ENCODE measurements around the gene AGO1.
A peak's percentile ranks its signal among the peaks of the same experiment; 100 is the strongest.
"Not testable (repeated sequence)": the region's sequence is repeated elsewhere in the genome, so short reads cannot be mapped to it uniquely, and the experiment has no call there.

Gene AGO1

DNA sequence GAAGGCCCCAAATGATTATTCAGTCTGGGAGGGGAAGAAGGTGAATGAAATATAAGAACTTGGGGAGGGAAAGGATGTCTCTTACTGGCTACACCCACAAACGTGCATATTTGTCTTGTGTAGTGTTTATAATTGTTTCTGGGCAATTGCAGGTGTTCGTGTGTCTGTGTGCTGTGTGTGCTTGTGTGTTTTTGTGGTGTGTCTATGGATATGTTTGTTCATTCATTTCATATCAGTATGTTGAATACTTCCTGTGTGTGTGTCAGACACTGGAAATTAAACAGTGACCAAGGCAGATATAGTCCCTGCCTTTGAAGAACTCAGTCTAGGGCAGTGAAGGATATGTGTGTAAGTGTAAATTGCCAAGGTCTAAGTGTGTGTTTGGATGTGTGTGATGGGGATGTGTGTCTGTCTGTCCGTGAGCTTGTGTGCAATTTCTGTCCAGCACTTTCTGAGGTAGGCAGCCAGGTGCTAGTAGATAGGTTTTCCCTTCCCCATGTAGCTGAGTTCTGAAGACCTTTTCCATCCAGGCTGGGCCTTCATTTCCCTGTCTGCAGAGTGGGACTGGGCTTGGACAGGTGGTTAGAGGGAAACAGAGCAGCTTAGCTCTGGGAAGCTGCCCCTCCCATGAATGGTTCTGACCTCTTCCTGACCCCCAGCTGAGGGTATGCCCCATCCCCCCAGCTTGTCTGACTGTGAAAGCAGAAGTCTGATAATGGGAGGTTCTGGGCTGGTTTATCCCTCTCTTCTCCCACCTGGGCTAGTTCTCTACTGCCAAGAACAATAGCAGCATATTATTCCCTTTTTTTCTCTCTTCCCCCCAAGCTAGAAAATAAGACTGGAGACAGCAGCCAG lies 3.8 kb downstream of the AGO1 start:
- no peak for TF ChIP-seq CTCF (IDR thresholded peaks at IDR 0.05)
- Histone ChIP-seq H3K4me3 (ENCODE audit: low read depth in 1 of 2, low read length in 1 of 2) (no peak overlapping the region), H3K27ac (peak overlapping the region; percentile 73), H3K36me3 (peaks cover 16% of the 10 kb centered on the region), H3K9me3 (no peaks in the 10 kb centered on the region), H3K27me3 (no peaks in the 10 kb centered on the region), H3K4me1 (ENCODE audit: control insufficient read depth in 1 of 2, insufficient read depth in 1 of 2, low read depth in 1 of 2, low read length in 1 of 2) (peaks cover 41 to 43% of the 10 kb centered on the region in 2 experiments)

DNA sequence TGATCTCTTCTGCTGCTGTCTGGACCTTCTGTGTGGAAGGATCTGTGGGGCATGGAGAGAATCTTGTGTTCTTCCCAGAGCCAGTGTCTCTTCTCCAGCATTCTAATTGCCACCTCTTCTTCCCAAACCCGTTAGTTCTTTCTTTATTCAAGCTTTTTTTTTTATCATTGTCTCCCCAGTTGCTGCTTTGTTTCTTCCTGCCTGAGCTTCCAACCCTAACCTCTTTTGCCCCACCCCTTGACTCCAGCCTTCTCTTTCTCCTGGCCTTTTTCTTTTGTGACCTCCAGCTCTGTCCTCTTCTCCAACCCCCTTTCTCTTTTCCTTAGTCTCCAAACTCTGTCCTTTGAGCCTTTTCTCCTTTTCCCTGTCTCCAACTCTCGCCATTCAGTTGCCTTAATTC lies 4.5 kb downstream of the AGO1 start:
- no peak for TF ChIP-seq CTCF (IDR thresholded peaks at IDR 0.05)
- no peaks in the 10 kb centered on the region for H3K27me3 ChIP-seq
- H3K36me3 ChIP-seq, result peaks cover 23% of the 10 kb centered on the region
- H3K4me3 ChIP-seq (ENCODE audit: low read depth in 1 of 2, low read length in 1 of 2), result no peak overlapping the region
- peak overlapping the region; percentile 73 for H3K27ac ChIP-seq
- H3K9me3 ChIP-seq, result no peaks in the 10 kb centered on the region
- H3K4me1 ChIP-seq (ENCODE audit: control insufficient read depth in 1 of 2, insufficient read depth in 1 of 2, low read depth in 1 of 2, low read length in 1 of 2), result peaks cover 40 to 43% of the 10 kb centered on the region in 2 experiments

GRCh38 chr1:35888255-35888654 lies 5.2 kb downstream of the AGO1 start:
- Histone ChIP-seq H3K36me3 (peaks cover 30% of the 10 kb centered on the region), H3K27ac (no peak overlapping the region), H3K9me3 (no peaks in the 10 kb centered on the region), H3K4me1 (ENCODE audit: control insufficient read depth in 1 of 2, insufficient read depth in 1 of 2, low read depth in 1 of 2, low read length in 1 of 2) (peaks cover 36 to 40% of the 10 kb centered on the region in 2 experiments), H3K4me3 (ENCODE audit: low read depth in 1 of 2, low read length in 1 of 2) (no peak overlapping the region), H3K27me3 (no peaks in the 10 kb centered on the region)
- TF ChIP-seq CTCF (IDR thresholded peaks at IDR 0.05), result no peak

DNA sequence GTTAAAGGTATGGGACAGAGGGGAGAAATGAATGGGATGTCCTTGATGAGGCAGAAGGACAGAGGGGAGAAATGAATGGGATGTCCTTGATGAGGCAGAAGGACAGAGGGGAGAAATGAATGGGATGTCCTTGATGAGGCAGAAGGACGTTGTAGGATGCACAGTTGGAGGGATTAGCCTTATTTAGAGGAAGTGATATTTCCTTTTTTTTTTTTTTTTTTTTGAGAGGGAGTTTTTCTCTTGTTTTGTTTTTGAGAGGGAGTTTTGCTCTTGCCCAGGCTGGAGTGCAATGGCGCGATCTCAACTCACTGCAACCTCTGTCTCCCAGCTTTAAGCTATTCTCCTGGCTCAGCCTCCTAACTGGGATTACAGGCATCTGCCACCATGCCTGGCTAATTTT lies 6.0 kb downstream of the AGO1 start:
- H3K36me3 ChIP-seq, result peaks cover 34% of the 10 kb centered on the region
- not testable (repeated sequence) for H3K27me3 ChIP-seq; H3K4me3 ChIP-seq (ENCODE audit: low read depth in 1 of 2, low read length in 1 of 2); H3K9me3 ChIP-seq; H3K27ac ChIP-seq
- H3K4me1 ChIP-seq (ENCODE audit: control insufficient read depth in 1 of 2, insufficient read depth in 1 of 2, low read depth in 1 of 2, low read length in 1 of 2), result peaks cover 36 to 40% of the 10 kb centered on the region in 2 experiments

GRCh38 chr1:35893051-35893879 lies 10.3 kb downstream of the AGO1 start:
- Histone ChIP-seq H3K36me3 (peaks cover 67% of the 10 kb centered on the region), H3K27ac (peak overlapping the region; percentile 93), H3K4me3 (ENCODE audit: low read depth in 1 of 2, low read length in 1 of 2) (no peak overlapping the region), H3K9me3 (no peaks in the 10 kb centered on the region), H3K4me1 (ENCODE audit: control insufficient read depth in 1 of 2, insufficient read depth in 1 of 2, low read depth in 1 of 2, low read length in 1 of 2) (peaks cover 18 to 19% of the 10 kb centered on the region in 2 experiments), H3K27me3 (no peaks in the 10 kb centered on the region)
- TF ChIP-seq CTCF (IDR thresholded peaks at IDR 0.05), result no peak

DNA sequence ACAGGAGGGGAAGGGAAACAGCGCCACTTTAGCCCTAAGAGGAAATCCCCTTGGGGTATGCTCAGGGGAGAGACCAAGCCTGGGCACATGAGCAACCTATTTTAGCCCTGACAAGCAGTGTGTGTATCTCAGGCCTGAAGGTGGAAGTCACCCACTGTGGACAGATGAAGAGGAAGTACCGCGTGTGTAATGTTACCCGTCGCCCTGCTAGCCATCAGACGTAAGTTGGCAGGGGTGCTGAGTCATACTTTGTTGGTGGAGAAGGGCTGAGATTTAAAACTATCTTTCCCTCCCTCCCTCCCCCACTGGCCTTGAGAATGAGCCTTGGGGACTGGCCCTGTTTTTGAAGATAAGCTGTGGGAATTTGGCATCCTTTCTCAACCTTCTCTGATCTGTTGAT lies 11.2 kb downstream of the AGO1 start:
- Histone ChIP-seq H3K9me3 (no peaks in the 10 kb centered on the region), H3K4me1 (ENCODE audit: control insufficient read depth in 1 of 2, insufficient read depth in 1 of 2, low read depth in 1 of 2, low read length in 1 of 2) (peaks cover 18 to 19% of the 10 kb centered on the region in 2 experiments), H3K27me3 (no peaks in the 10 kb centered on the region), H3K36me3 (peaks cover 75% of the 10 kb centered on the region), H3K4me3 (ENCODE audit: low read depth in 1 of 2, low read length in 1 of 2) (no peak overlapping the region), H3K27ac (peak overlapping the region; percentile 93)
- TF ChIP-seq CTCF (IDR thresholded peaks at IDR 0.05), result peak; percentile 56

Measured in neutrophil (primary cell).